GM21423 (cell line): ENCODE results near the gene GALE.
"Not testable (repeated sequence)": the region's sequence is repeated elsewhere in the genome, so short reads cannot be mapped to it uniquely, and the experiment has no call there.

Experiments
- ATAC-seq: cut with Tn5 transposase; IDR thresholded peaks from one replicate; pipeline ENCODE4 v1.9.1; 2021; ENCODE audit warnings: mild to moderate bottlenecking, moderate library complexity; ENCODE audit not compliant: unreplicated experiment

The GALE gene

GRCh38 chr1:23810818-23811540 lies 10.4 kb upstream of the GALE start:
- ATAC-seq = peak; percentile 62

- ATAC-seq = no peak
Measured at GRCh38 chr1:23809751-23810171, 9.2 kb upstream of the GALE start.

GRCh38 chr1:23807453-23807852 lies 6.9 kb upstream of the GALE start:
- ATAC-seq = no peak

- ATAC-seq = no peak
Measured at GRCh38 chr1:23806280-23806679, 5.7 kb upstream of the GALE start.

- no peak for ATAC-seq
Measured at GRCh38 chr1:23805025-23805424, 4.5 kb upstream of the GALE start.

- ATAC-seq = no peak
Measured at GRCh38 chr1:23804183-23804835, 3.8 kb upstream of the GALE start.

- ATAC-seq = no peak
Measured at GRCh38 chr1:23803674-23804073, 3.1 kb upstream of the GALE start.

- ATAC-seq = not testable (repeated sequence)
Measured at GRCh38 chr1:23802809-23803342, 2.3 kb upstream of the GALE start.

- ATAC-seq = no peak
Measured at GRCh38 chr1:23801876-23802275, 1.3 kb upstream of the GALE start.

GRCh38 chr1:23801338-23801748 lies 789 bp upstream of the GALE start:
- no peak for ATAC-seq

GRCh38 chr1:23799570-23800399 lies 769 bp downstream of the GALE start:
- ATAC-seq = peak; percentile 12

- no peak for ATAC-seq
Measured at GRCh38 chr1:23799255-23799569, 1.3 kb downstream of the GALE start.

GRCh38 chr1:23798662-23799142 lies 1.9 kb downstream of the GALE start:
- ATAC-seq = no peak

- no peak for ATAC-seq
Measured at GRCh38 chr1:23797478-23798448, 2.8 kb downstream of the GALE start.

- no peak for ATAC-seq
Measured at GRCh38 chr1:23796466-23797271, 3.9 kb downstream of the GALE start.

- ATAC-seq = no peak
Measured at GRCh38 chr1:23795676-23796465, 4.7 kb downstream of the GALE start.

- not testable (repeated sequence) for ATAC-seq
Measured at GRCh38 chr1:23794732-23795182, 5.8 kb downstream of the GALE start.
